ENCODE results near the gene HOMER2.

Gene HOMER2

GRCh38 chr15:82907350-82907749 lies 45.2 kb downstream of the HOMER2 start:
- DNase-seq, result no peak
- Histone ChIP-seq H3K27me3 (no peaks in the 10 kb centered on the region), H3K9me3 (peaks cover 0 to 9% (median 5%) of the 10 kb centered on the region in 3 donors), H3K4me1 (no peaks in the 10 kb centered on the region), H3K36me3 (no peaks in the 10 kb centered on the region), H3K4me3 (no peak overlapping the region), H3K27ac (no peak overlapping the region)
- intact Hi-C loops (cut with DNase I; ENCODE audit: low total_unique reads), result no loop called here
- TF ChIP-seq, protein P1, sequence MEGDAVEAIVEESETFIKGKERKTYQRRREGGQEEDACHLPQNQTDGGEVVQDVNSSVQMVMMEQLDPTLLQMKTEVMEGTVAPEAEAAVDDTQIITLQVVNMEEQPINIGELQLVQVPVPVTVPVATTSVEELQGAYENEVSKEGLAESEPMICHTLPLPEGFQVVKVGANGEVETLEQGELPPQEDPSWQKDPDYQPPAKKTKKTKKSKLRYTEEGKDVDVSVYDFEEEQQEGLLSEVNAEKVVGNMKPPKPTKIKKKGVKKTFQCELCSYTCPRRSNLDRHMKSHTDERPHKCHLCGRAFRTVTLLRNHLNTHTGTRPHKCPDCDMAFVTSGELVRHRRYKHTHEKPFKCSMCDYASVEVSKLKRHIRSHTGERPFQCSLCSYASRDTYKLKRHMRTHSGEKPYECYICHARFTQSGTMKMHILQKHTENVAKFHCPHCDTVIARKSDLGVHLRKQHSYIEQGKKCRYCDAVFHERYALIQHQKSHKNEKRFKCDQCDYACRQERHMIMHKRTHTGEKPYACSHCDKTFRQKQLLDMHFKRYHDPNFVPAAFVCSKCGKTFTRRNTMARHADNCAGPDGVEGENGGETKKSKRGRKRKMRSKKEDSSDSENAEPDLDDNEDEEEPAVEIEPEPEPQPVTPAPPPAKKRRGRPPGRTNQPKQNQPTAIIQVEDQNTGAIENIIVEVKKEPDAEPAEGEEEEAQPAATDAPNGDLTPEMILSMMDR (IDR thresholded peaks at IDR 0.05), result no peak

- H3K27me3 ChIP-seq, result no peaks in the 10 kb centered on the region
- peaks cover 0 to 9% (median 5%) of the 10 kb centered on the region in 3 donors for H3K9me3 ChIP-seq
- H3K27ac ChIP-seq, result no peak overlapping the region
- intact Hi-C loops (cut with DNase I; ENCODE audit: low total_unique reads), result no loop called here
- no peaks in the 10 kb centered on the region for H3K36me3 ChIP-seq
- DNase-seq, result no peak
- TF ChIP-seq, protein P1 (IDR thresholded peaks at IDR 0.05), result no peak
- no peak overlapping the region for H3K4me3 ChIP-seq
- H3K4me1 ChIP-seq, result no peaks in the 10 kb centered on the region
These were observed 47.9 kb downstream of the HOMER2 start for GRCh38 chr15:82904574-82904973.

GRCh38 chr15:82903511-82903910 lies 49.0 kb downstream of the HOMER2 start:
- Histone ChIP-seq H3K4me3 (no peak overlapping the region), H3K27ac (no peak overlapping the region), H3K27me3 (no peaks in the 10 kb centered on the region), H3K4me1 (no peaks in the 10 kb centered on the region), H3K36me3 (no peaks in the 10 kb centered on the region), H3K9me3 (no peaks in the 10 kb centered on the region)
- TF ChIP-seq, protein P1 (IDR thresholded peaks at IDR 0.05), result no peak
- intact Hi-C loops (cut with DNase I; ENCODE audit: low total_unique reads), result no loop called here
- DNase-seq, result no peak

GRCh38 chr15:82901114-82901805 lies 51.3 kb downstream of the HOMER2 start:
- H3K36me3 ChIP-seq, result no peaks in the 10 kb centered on the region
- H3K27me3 ChIP-seq, result no peaks in the 10 kb centered on the region
- intact Hi-C loops (cut with DNase I; ENCODE audit: low total_unique reads), result no loop called here
- no peak overlapping the region for H3K27ac ChIP-seq
- H3K9me3 ChIP-seq, result no peaks in the 10 kb centered on the region
- TF ChIP-seq, protein P1 (IDR thresholded peaks at IDR 0.05), result no peak
- no peak overlapping the region for H3K4me3 ChIP-seq
- DNase-seq, result no peak
- H3K4me1 ChIP-seq, result no peaks in the 10 kb centered on the region

DNA sequence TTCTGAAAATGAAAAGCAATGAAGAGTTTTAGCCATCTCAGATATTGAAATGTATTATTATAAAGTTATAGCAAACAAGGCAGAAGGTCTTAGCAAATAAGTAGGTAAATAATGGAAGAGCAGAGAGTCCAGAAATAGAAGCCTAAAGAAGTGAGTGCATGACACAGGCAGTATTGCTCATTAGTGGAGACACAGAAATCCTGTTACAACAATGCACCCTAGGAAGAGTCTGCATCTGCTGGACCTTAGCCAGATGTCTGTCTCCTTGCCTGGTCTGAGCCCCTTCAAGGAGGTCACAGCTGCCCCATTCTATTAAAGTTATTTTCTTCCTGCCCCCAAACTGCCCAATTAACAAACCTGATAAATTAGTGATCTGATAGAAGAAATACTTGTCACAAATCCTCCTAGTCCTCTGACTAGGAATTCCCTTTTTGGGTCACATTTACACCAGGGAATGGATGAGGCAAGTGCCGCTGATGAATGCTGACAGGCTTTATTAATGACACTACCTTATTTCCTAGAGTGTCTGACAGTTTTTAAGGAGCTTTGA lies 51.9 kb downstream of the HOMER2 start:
- intact Hi-C loops (cut with DNase I; ENCODE audit: low total_unique reads), result no loop called here
- no peak overlapping the region for H3K27ac ChIP-seq
- no peak for DNase-seq
- H3K36me3 ChIP-seq, result no peaks in the 10 kb centered on the region
- no peaks in the 10 kb centered on the region for H3K27me3 ChIP-seq
- H3K9me3 ChIP-seq, result no peaks in the 10 kb centered on the region
- TF ChIP-seq, protein P1 (IDR thresholded peaks at IDR 0.05), result no peak
- H3K4me1 ChIP-seq, result no peaks in the 10 kb centered on the region
- H3K4me3 ChIP-seq, result no peak overlapping the region
